Lung (tissue), 12 donors: ENCODE results near the gene SLC35F3. TPM values are rescaled to one million over a fixed set of nuclear protein-coding genes. Genes with fewer than 3 reads are reported as not detected.

Experiments
- ATAC-seq: fragments of 200-7000 bp; cut with Tn5 transposase; one replicate; pipeline ENCODE4 v1.9.1; 2020; ENCODE audit warnings: moderate number of reproducible peaks; ENCODE audit not compliant: insufficient read depth, low FRiP score
- DNase-seq, 3 donors: peaks; one replicate each; pipeline ENCODE4 v3.0.0-alpha.2; 2013 to 2017
- H3K27ac ChIP-seq, 2 donors: one replicate each; pipeline ENCODE4 v1.5.1; 2013; ENCODE audit warnings: mild to moderate bottlenecking in 2 of 2, moderate library complexity in 2 of 2, control low read depth in 1 of 2, inconsistent platforms in 1 of 2, low read depth in 1 of 2, low read length in 1 of 2
- H3K27me3 ChIP-seq, 3 donors: one replicate each; pipeline ENCODE4 v1.5.1; 2013; ENCODE audit warnings: low read length in 2 of 3; ENCODE audit not compliant: control insufficient read depth in 3 of 3, insufficient read depth in 3 of 3
- H3K36me3 ChIP-seq, 4 donors: one replicate each; pipeline ENCODE4 v1.5.1; 2013; ENCODE audit warnings: low read length in 4 of 4, mild to moderate bottlenecking in 1 of 4, moderate library complexity in 1 of 4; ENCODE audit not compliant: control insufficient read depth in 4 of 4, insufficient read depth in 4 of 4
- H3K4me1 ChIP-seq, 5 donors: one replicate each; pipeline ENCODE4 v1.5.1; 2013; ENCODE audit warnings: low read length in 5 of 5, mild to moderate bottlenecking in 2 of 5, moderate library complexity in 1 of 5; ENCODE audit not compliant: control insufficient read depth in 5 of 5, insufficient read depth in 5 of 5
- H3K4me3 ChIP-seq: one replicate; pipeline ENCODE4 v1.5.1; 2013; ENCODE audit warnings: mild to moderate bottlenecking, control low read depth, moderate library complexity
- H3K9ac ChIP-seq, 2 donors: one replicate each; pipeline ENCODE4 v1.5.1; 2013; ENCODE audit warnings: low read length in 2 of 2, control low read depth in 1 of 2; ENCODE audit not compliant: insufficient read depth in 1 of 2
- H3K9me3 ChIP-seq, 4 donors: one replicate each; pipeline ENCODE4 v1.5.1; 2013; ENCODE audit warnings: low read length in 3 of 4, mild to moderate bottlenecking in 1 of 4, moderate library complexity in 1 of 4; ENCODE audit not compliant: control insufficient read depth in 4 of 4, insufficient read depth in 3 of 4
- CTCF ChIP-seq: IDR thresholded peaks from 2 replicates; pipeline ENCODE4 v1.5.1; 2012; ENCODE audit warnings: mild to moderate bottlenecking; ENCODE audit errors: control extremely low read depth, extremely low read depth
- WGBS, 2 donors: extraction: QIAGEN DNeasy Blood & Tissue Kit; methylation state at CpG; one replicate each; pipeline ENCODE4 v1.1.7; 2013; 5-methylcytosine and 5-hydroxymethylcytosine counted together
- polyA plus RNA-seq, 2 donors: library from polyadenylated mRNA; stranded (reverse); fragments of 200-250 nt; gene quantifications; one replicate each; pipeline ENCODE4 v1.2.1, GENCODE V29; 2013
- total RNA-seq, 2 donors: library from RNA; depleted of rRNA in 1 of 2; stranded (reverse); fragments of >200 nt in 1 of 2; gene quantifications; one replicate each; pipeline ENCODE4 v1.2.1, GENCODE V29; 2014 to 2021
- donor health status: control.
- donor health status: control.
- donor health status: Bipolar disorder and iron deficiency.
- donor health status: healthy.
- donor health status: DM: yes; HTN: yes; CAD: no.

The SLC35F3 gene
- total and polyA plus RNA-seq, 4 donors: 0.09 to 1.4 (median 0.48) TPM

- Histone ChIP-seq H3K27ac (no peak overlapping the region), H3K4me3 (no peak overlapping the region), H3K9ac (no peak overlapping the region), H3K4me1 (no peaks in the 10 kb centered on the region), H3K9me3 (no peaks in the 10 kb centered on the region), H3K36me3 (no peaks in the 10 kb centered on the region), H3K27me3 (no peaks in the 10 kb centered on the region)
- WGBS, 2 donors: 74 to 80% methylated on average over 3 of the region's 3 CpGs
- no peak for TF ChIP-seq CTCF
- ATAC-seq (no peak), DNase-seq (no peak)
These were observed 32.4 kb downstream of the SLC35F3 start for GRCh38 chr1:233936842-233937241.

- Histone ChIP-seq H3K27ac (no peak overlapping the region), H3K36me3 (no peaks in the 10 kb centered on the region), H3K9ac (no peak overlapping the region), H3K9me3 (no peaks in the 10 kb centered on the region), H3K4me3 (no peak overlapping the region), H3K4me1 (no peaks in the 10 kb centered on the region), H3K27me3 (no peaks in the 10 kb centered on the region)
- 90 to 93% methylated on average over 2 of the region's 2 CpGs for WGBS, 2 donors
- no peak for TF ChIP-seq CTCF
- DNase-seq (no peak), ATAC-seq (no peak)
These were observed 34.0 kb downstream of the SLC35F3 start for GRCh38 chr1:233938476-233938875.

- H3K9ac ChIP-seq: no peak overlapping the region
- whole genome bisulfite sequencing, 2 donors: 81 to 89% methylated on average over 5 of the region's 5 CpGs
- H3K27me3 ChIP-seq: no peaks in the 10 kb centered on the region
- DNase-seq (no peak), ATAC-seq (no peak)
- no peaks in the 10 kb centered on the region for H3K36me3 ChIP-seq
- no peak overlapping the region for H3K4me3 ChIP-seq
- no peak overlapping the region for H3K27ac ChIP-seq
- no peaks in the 10 kb centered on the region for H3K4me1 ChIP-seq
- TF ChIP-seq CTCF: no peak
- no peaks in the 10 kb centered on the region for H3K9me3 ChIP-seq
These were observed 35.0 kb downstream of the SLC35F3 start for GRCh38 chr1:233939451-233939850.

GRCh38 chr1:233940908-233941307 is 36.4 kb downstream of the SLC35F3 start:
- Histone ChIP-seq H3K4me3 (no peak overlapping the region), H3K9ac (no peak overlapping the region), H3K4me1 (peaks cover 0 to 8% (median 0%) of the 10 kb centered on the region in 5 donors), H3K36me3 (no peaks in the 10 kb centered on the region), H3K27me3 (no peaks in the 10 kb centered on the region), H3K27ac (no peak overlapping the region), H3K9me3 (no peaks in the 10 kb centered on the region)
- 80 to 82% methylated on average over 5 of the region's 5 CpGs for WGBS, 2 donors
- no peak for DNase-seq
- no peak for ATAC-seq
- no peak for TF ChIP-seq CTCF
